ENCODE results near the gene RAB11FIP3. TPM values are rescaled to one million over a fixed set of nuclear protein-coding genes. Genes with fewer than 3 reads are reported as not detected.
"Not testable (repeated sequence)": the region's sequence is repeated elsewhere in the genome, so short reads cannot be mapped to it uniquely, and the experiment has no call there.

RAB11FIP3 gene
- total RNA-seq, 1 experiment from 2014 or later: 37.1 TPM

DNA sequence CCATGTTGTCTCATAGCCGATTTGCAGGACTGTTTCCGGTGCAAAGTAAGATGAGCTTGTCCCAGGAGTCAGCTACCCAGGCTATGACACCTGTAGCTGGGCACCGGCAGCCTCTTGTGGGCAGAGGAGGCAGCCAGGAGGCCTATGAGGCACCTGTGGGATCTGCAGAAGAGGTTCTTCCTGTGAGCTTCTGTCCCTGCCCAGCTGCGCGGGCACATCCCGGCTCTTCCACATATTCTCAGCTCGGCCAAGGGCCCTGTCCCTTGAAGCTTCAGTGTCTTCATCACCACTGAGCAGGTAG is 80.7 kb downstream of the RAB11FIP3 start:
- H3K27ac Mint-ChIP-seq: peak overlapping the region in 1 of 3 experiments; percentile 62; a peak in 1 of 7 replicates
- H3K36me3 Mint-ChIP-seq (ENCODE audit: insufficient read depth in 1 of 3, low read depth in 3 of 3): peaks cover 4 to 12% (median 9%) of the 10 kb centered on the region in 3 experiments
- H3K4me3 Mint-ChIP-seq: no peak overlapping the region

DNA sequence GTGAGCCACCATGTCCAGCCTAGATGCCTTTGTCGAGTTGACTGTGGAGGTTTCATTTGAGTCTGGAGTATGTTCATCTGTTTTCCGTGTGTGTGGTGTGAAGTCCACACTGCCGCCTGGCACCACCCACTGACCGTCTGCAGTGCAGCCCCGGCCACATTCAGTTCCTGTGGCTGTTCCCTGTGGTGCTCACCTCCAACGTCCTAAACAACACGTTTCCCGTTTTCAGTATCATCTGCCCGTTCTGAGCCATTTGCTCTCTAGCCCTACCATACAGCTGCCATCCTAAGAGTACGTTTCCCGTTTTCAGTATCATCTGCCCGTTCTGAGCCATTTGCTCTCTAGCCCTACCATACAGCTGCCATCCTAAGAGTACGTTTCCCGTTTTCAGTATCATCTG is 82.1 kb downstream of the RAB11FIP3 start:
- H4K5ac ChIP-seq (ENCODE audit: insufficient read length, low read depth, low read length); H3K9me3 ChIP-seq (ENCODE audit: control insufficient read depth, low read depth, low read length); H2BK120ac ChIP-seq (ENCODE audit: low read depth, low read length, poor library complexity, severe bottlenecking); H4K8ac ChIP-seq (replicated peaks; ENCODE audit: insufficient read length, low read depth, low read length); H3K79me2 ChIP-seq (ENCODE audit: insufficient read depth, low read length); H3K79me1 ChIP-seq (ENCODE audit: insufficient read depth, low read depth, low read length, poor library complexity, severe bottlenecking); H2AFZ ChIP-seq (ENCODE audit: low read length); H3K23ac ChIP-seq (ENCODE audit: insufficient read length, low read depth, low read length); DNase-seq; H3K9ac ChIP-seq (ENCODE audit: extremely low read depth, insufficient read length, low read length); H2BK5ac ChIP-seq (ENCODE audit: insufficient read length, low read length); H3K14ac ChIP-seq (ENCODE audit: insufficient read depth, low read length); H2AK5ac ChIP-seq (ENCODE audit: insufficient read length, low read length); H2BK12ac ChIP-seq (ENCODE audit: insufficient read length, low read depth, low read length); H3K4me2 ChIP-seq (ENCODE audit: insufficient read depth, insufficient read length, low read length); H3K18ac ChIP-seq (ENCODE audit: insufficient read length, low read depth, low read length); H3K4me1 ChIP-seq (ENCODE audit: insufficient read depth, low read length); H4K20me1 ChIP-seq (ENCODE audit: control insufficient read depth, insufficient read depth, insufficient read length); H3K27ac ChIP-seq (ENCODE audit: insufficient read length, low read depth, low read length); H3K4me1 Mint-ChIP-seq; H2BK20ac ChIP-seq (ENCODE audit: low read depth, low read length, poor library complexity, severe bottlenecking); H3K27me3 Mint-ChIP-seq (ENCODE audit: low read depth); H3K56ac ChIP-seq (ENCODE audit: insufficient read length, low read depth, low read length); H3K4me3 Mint-ChIP-seq; H3K9me3 Mint-ChIP-seq; H3K23me2 ChIP-seq (ENCODE audit: insufficient read length, low read depth, low read length, poor library complexity, severe bottlenecking); H3K27me3 ChIP-seq (ENCODE audit: insufficient read depth, low read length); H3T11ph ChIP-seq (ENCODE audit: low read length); H4K91ac ChIP-seq (ENCODE audit: insufficient read length, low read depth, low read length); H2BK15ac ChIP-seq (ENCODE audit: low read depth, low read length); H3K4ac ChIP-seq (ENCODE audit: low read depth, low read length): not testable (repeated sequence)
- H3K36me3 Mint-ChIP-seq (ENCODE audit: insufficient read depth in 1 of 3, low read depth in 3 of 3): peaks cover 4 to 12% (median 9%) of the 10 kb centered on the region in 3 experiments
- peak overlapping the region in 1 of 3 experiments; percentile 8; a peak in 2 of 7 replicates for H3K27ac Mint-ChIP-seq
- WGBS (ENCODE audit: extremely low coverage, insufficient read length, low lambda C conversion rate): no CpG with 5 or more reads among the region's 14 CpGs

More for the DNA sequence above, 80.7 kb downstream of the RAB11FIP3 start:
- no peak overlapping the region for H3K27ac ChIP-seq (ENCODE audit: insufficient read length, low read depth, low read length)
- no peak overlapping the region for H2BK5ac ChIP-seq (ENCODE audit: insufficient read length, low read length)
- H4K91ac ChIP-seq (ENCODE audit: insufficient read length, low read depth, low read length): no peak overlapping the region
- no peaks in the 10 kb centered on the region for H3K79me2 ChIP-seq (ENCODE audit: insufficient read depth, low read length)
- no peak overlapping the region for H4K5ac ChIP-seq (ENCODE audit: insufficient read length, low read depth, low read length)
- no peak overlapping the region for H3K14ac ChIP-seq (ENCODE audit: insufficient read depth, low read length)
- H3K56ac ChIP-seq (ENCODE audit: insufficient read length, low read depth, low read length): no peak overlapping the region
- H2AFZ ChIP-seq (ENCODE audit: low read length): no peak overlapping the region
- H2BK20ac ChIP-seq (ENCODE audit: low read depth, low read length, poor library complexity, severe bottlenecking): no peak overlapping the region
- H3K18ac ChIP-seq (ENCODE audit: insufficient read length, low read depth, low read length): no peak overlapping the region
- H3K4me2 ChIP-seq (ENCODE audit: insufficient read depth, insufficient read length, low read length): no peak overlapping the region
- H2BK120ac ChIP-seq (ENCODE audit: low read depth, low read length, poor library complexity, severe bottlenecking): no peak overlapping the region
- no peak overlapping the region for H3K9ac ChIP-seq (ENCODE audit: extremely low read depth, insufficient read length, low read length)
- TF ChIP-seq, protein P1, sequence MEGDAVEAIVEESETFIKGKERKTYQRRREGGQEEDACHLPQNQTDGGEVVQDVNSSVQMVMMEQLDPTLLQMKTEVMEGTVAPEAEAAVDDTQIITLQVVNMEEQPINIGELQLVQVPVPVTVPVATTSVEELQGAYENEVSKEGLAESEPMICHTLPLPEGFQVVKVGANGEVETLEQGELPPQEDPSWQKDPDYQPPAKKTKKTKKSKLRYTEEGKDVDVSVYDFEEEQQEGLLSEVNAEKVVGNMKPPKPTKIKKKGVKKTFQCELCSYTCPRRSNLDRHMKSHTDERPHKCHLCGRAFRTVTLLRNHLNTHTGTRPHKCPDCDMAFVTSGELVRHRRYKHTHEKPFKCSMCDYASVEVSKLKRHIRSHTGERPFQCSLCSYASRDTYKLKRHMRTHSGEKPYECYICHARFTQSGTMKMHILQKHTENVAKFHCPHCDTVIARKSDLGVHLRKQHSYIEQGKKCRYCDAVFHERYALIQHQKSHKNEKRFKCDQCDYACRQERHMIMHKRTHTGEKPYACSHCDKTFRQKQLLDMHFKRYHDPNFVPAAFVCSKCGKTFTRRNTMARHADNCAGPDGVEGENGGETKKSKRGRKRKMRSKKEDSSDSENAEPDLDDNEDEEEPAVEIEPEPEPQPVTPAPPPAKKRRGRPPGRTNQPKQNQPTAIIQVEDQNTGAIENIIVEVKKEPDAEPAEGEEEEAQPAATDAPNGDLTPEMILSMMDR (conservative IDR thresholded peaks at IDR 0.05): no peak
- H3K27me3 ChIP-seq (ENCODE audit: insufficient read depth, low read length): no peaks in the 10 kb centered on the region
- H2BK12ac ChIP-seq (ENCODE audit: insufficient read length, low read depth, low read length): no peak overlapping the region
- WGBS (ENCODE audit: extremely low coverage, insufficient read length, low lambda C conversion rate): no CpG with 5 or more reads among the region's 7 CpGs
- H3K4me1 ChIP-seq (ENCODE audit: insufficient read depth, low read length): no peaks in the 10 kb centered on the region
- H4K8ac ChIP-seq (replicated peaks; ENCODE audit: insufficient read length, low read depth, low read length): no peak overlapping the region
- H3K4ac ChIP-seq (ENCODE audit: low read depth, low read length): no peak overlapping the region
- no peaks in the 10 kb centered on the region for H3K9me3 ChIP-seq (ENCODE audit: control insufficient read depth, low read depth, low read length)
- Mint-ChIP-seq H3K4me1 (peaks cover 0 to 3% of the 10 kb centered on the region in 2 experiments; a peak in 3 of 4 replicates), H3K27me3 (ENCODE audit: low read depth) (no peaks in the 10 kb centered on the region; the same call in 1 of the 2 replicates), H3K9me3 (no peaks in the 10 kb centered on the region)
- H3T11ph ChIP-seq (ENCODE audit: low read length): no peak overlapping the region
- H4K20me1 ChIP-seq (ENCODE audit: control insufficient read depth, insufficient read depth, insufficient read length): no peaks in the 10 kb centered on the region
- no peaks in the 10 kb centered on the region for H3K79me1 ChIP-seq (ENCODE audit: insufficient read depth, low read depth, low read length, poor library complexity, severe bottlenecking)
- H3K23me2 ChIP-seq (ENCODE audit: insufficient read length, low read depth, low read length, poor library complexity, severe bottlenecking): no peaks in the 10 kb centered on the region
- no peak overlapping the region for H2AK5ac ChIP-seq (ENCODE audit: insufficient read length, low read length)
- H2BK15ac ChIP-seq (ENCODE audit: low read depth, low read length): no peak overlapping the region
- DNase-seq: no peak
- no peak overlapping the region for H3K23ac ChIP-seq (ENCODE audit: insufficient read length, low read depth, low read length)
